C4-2B (cell line): ENCODE data around the gene THADA.

ENCODE experiments used
- H3K27ac ChIP-seq: fragments of 450-650 bp; 2 replicates; pipeline ENCODE4 v1.5.1; 2017
- CTCF ChIP-seq: fragments of 450-650 bp; conservative IDR thresholded peaks from 2 replicates; pipeline ENCODE4 v1.5.1; 2017; ENCODE audit warnings: mild to moderate bottlenecking
- ZFX ChIP-seq: fragments of 450-650 bp; IDR thresholded peaks from 2 replicates; pipeline ENCODE4 v1.6.1; 2017

THADA gene

GRCh38 chr2:43383533-43383932, 212.3 kb downstream of the THADA start:
- TF ChIP-seq CTCF = no peak
- no peak for TF ChIP-seq ZFX
- H3K27ac ChIP-seq = no peak overlapping the region

- TF ChIP-seq ZFX (no peak), CTCF (no peak)
- H3K27ac ChIP-seq = no peak overlapping the region
Observed at GRCh38 chr2:43379494-43379893, 216.3 kb downstream of the THADA start.

- no peak for TF ChIP-seq ZFX
- no peak for TF ChIP-seq CTCF
- no peak overlapping the region for H3K27ac ChIP-seq
Observed at GRCh38 chr2:43377327-43377726, 218.5 kb downstream of the THADA start.

GRCh38 chr2:43376523-43377198, 219.2 kb downstream of the THADA start:
- no peak overlapping the region for H3K27ac ChIP-seq
- TF ChIP-seq ZFX (no peak), CTCF (no peak)

GRCh38 chr2:43375746-43376522, 219.9 kb downstream of the THADA start:
- TF ChIP-seq ZFX (no peak), CTCF (no peak)
- H3K27ac ChIP-seq = no peak overlapping the region

GRCh38 chr2:43372416-43373081, 223.3 kb downstream of the THADA start:
- H3K27ac ChIP-seq = no peak overlapping the region
- TF ChIP-seq CTCF (no peak), ZFX (no peak)

GRCh38 chr2:43370705-43371104, 225.1 kb downstream of the THADA start:
- no peak overlapping the region for H3K27ac ChIP-seq
- no peak for TF ChIP-seq CTCF
- TF ChIP-seq ZFX = no peak
